ENCODE measurements around the gene IL22RA1.

GRCh38 chr1:24147194-24147593, 4.3 kb upstream of the IL22RA1 start:
- no peak for TF ChIP-seq CBX5 (IDR thresholded peaks at IDR 0.05; ENCODE audit: low read depth, low read length)
- TF ChIP-seq POLR2AphosphoS5 (IDR thresholded peaks at IDR 0.05; ENCODE audit: low read depth, low read length), result no peak
- TF ChIP-seq GTF2F1 (IDR thresholded peaks at IDR 0.05; ENCODE audit: borderline replicate concordance, low read depth, low read length), result no peak
- TF ChIP-seq MAX (IDR thresholded peaks at IDR 0.05), result no peak
- TF ChIP-seq TBP (IDR thresholded peaks at IDR 0.05; ENCODE audit: low read depth, low read length), result no peak
- no peak for TF ChIP-seq CHD2 (IDR thresholded peaks at IDR 0.05; ENCODE audit: low read length)
- TF ChIP-seq RFX5 (IDR thresholded peaks at IDR 0.05; ENCODE audit: borderline replicate concordance, low read depth, low read length), result no peak
- TF ChIP-seq CTCF (IDR thresholded peaks at IDR 0.05; ENCODE audit: control extremely low read depth in 1 of 3, insufficient read depth in 1 of 3, low read depth in 1 of 3, low read length in 3 of 3), result no peak
- TF ChIP-seq EP300 (IDR thresholded peaks at IDR 0.05; ENCODE audit: borderline replicate concordance in 1 of 2, low read depth in 2 of 2, low read length in 2 of 2), result no peak
